Vagina (tissue), 2 donors: ENCODE results near the gene POLA1.

Experiments used
- POLR2A ChIP-seq, 2 donors: fragments of 450-650 bp; IDR thresholded peaks; one replicate each; pipeline ENCODE4 v1.6.1; 2017; ENCODE audit warnings: antibody characterized with exemption in 2 of 2, mild to moderate bottlenecking in 2 of 2, moderate library complexity in 2 of 2
- POLR2AphosphoS5 ChIP-seq, 2 donors: sonication (generic); formaldehyde crosslinking; IDR thresholded peaks; one replicate each; pipeline ENCODE4 v1.9.0; 2017; ENCODE audit warnings: antibody characterized with exemption in 2 of 2, mild to moderate bottlenecking in 2 of 2, low read depth in 1 of 2; ENCODE audit not compliant: insufficient read depth in 1 of 2
- TF ChIP-seq, protein P1 (sequence below), 3 experiments: fragments of 450-650 bp in 2 of 3; fragments of 200-600 bp in 1 of 3; sonication (generic) in 1 of 3; IDR thresholded peaks; one replicate each; pipeline ENCODE4 v1.5.1; 2017 to 2019; ENCODE audit warnings: antibody characterized with exemption in 3 of 3, mild to moderate bottlenecking in 2 of 3, moderate library complexity in 2 of 3

DNA sequence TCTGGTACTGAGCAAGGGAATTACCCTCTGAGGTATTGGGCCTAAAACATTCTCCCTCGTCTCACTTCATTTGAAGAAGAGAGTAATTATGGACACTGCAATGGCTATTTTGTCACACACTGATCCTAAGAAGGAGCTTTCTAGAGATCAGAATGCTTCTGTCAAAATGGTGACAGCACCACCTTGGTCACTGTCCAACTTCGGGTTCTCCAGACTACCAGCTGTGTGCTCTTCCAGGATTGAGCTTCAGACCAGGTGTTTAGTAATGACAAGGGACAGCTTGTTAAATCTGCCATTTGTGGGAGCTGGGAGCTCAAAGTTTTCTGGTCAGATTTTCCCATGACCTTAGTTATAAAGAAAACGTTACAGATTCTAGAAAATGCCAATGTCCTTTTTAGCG lies 105.4 kb downstream of the POLA1 start:
- TF ChIP-seq, protein P1, sequence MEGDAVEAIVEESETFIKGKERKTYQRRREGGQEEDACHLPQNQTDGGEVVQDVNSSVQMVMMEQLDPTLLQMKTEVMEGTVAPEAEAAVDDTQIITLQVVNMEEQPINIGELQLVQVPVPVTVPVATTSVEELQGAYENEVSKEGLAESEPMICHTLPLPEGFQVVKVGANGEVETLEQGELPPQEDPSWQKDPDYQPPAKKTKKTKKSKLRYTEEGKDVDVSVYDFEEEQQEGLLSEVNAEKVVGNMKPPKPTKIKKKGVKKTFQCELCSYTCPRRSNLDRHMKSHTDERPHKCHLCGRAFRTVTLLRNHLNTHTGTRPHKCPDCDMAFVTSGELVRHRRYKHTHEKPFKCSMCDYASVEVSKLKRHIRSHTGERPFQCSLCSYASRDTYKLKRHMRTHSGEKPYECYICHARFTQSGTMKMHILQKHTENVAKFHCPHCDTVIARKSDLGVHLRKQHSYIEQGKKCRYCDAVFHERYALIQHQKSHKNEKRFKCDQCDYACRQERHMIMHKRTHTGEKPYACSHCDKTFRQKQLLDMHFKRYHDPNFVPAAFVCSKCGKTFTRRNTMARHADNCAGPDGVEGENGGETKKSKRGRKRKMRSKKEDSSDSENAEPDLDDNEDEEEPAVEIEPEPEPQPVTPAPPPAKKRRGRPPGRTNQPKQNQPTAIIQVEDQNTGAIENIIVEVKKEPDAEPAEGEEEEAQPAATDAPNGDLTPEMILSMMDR (IDR thresholded peaks at IDR 0.05) = no peak
- TF ChIP-seq POLR2A (IDR thresholded peaks at IDR 0.05) (no peak), POLR2AphosphoS5 (IDR thresholded peaks at IDR 0.05; ENCODE audit: insufficient read depth in 1 of 2, low read depth in 1 of 2) (no peak)
